C4-2B (cell line): ENCODE results near the gene PARD3.

Experiments
- ZFX ChIP-seq: fragments of 450-650 bp; IDR thresholded peaks from 2 replicates; pipeline ENCODE4 v1.6.1; 2017
- TF ChIP-seq, protein P1 (sequence below): fragments of 450-650 bp; conservative IDR thresholded peaks from 2 replicates; pipeline ENCODE4 v1.5.1; 2017; ENCODE audit warnings: mild to moderate bottlenecking

DNA sequence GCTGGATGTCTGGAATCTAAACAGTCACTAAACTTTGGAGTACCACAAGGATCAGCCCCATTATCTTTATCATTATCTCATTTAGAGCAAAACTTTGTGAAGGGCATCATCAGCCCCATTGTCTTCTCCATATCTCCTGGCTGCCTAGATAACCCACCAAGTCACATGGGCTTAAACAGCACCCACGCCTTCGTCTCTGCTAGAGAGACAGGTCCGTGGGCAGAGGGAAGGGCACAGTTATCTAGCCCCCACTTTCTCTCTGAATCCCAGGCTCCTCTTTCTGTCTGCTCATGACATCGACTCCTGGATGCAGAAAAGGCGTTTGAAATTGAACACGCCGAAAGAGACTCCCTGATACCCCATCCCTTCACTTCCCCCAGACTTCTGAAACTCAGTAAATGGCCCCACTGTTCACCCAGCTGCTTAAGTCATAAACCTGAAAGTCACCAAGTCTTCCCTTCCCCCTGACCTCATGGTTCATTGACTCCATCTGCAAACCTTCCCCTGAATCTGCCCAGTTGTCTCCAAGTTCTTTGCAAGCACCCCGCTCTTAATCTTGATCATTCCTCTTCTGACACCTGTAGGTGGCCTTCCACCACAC, 20.9 kb upstream of the PARD3 start:
- TF ChIP-seq, protein P1, sequence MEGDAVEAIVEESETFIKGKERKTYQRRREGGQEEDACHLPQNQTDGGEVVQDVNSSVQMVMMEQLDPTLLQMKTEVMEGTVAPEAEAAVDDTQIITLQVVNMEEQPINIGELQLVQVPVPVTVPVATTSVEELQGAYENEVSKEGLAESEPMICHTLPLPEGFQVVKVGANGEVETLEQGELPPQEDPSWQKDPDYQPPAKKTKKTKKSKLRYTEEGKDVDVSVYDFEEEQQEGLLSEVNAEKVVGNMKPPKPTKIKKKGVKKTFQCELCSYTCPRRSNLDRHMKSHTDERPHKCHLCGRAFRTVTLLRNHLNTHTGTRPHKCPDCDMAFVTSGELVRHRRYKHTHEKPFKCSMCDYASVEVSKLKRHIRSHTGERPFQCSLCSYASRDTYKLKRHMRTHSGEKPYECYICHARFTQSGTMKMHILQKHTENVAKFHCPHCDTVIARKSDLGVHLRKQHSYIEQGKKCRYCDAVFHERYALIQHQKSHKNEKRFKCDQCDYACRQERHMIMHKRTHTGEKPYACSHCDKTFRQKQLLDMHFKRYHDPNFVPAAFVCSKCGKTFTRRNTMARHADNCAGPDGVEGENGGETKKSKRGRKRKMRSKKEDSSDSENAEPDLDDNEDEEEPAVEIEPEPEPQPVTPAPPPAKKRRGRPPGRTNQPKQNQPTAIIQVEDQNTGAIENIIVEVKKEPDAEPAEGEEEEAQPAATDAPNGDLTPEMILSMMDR, result no peak
- no peak for TF ChIP-seq ZFX
